Brain microvascular endothelial cell (primary cell): ENCODE measurements around the gene NEK7.

Experiments
- DNase-seq: peaks from one replicate; pipeline ENCODE4 v3.0.0-alpha.2; 2020
- H3K27ac ChIP-seq: fragments of 250-450 bp; sonication (Bioruptor Pico); 2 replicates; pipeline ENCODE4 v1.5.1; 2020; ENCODE audit warnings: mild to moderate bottlenecking, moderate library complexity
- H3K27me3 ChIP-seq: fragments of 250-450 bp; sonication (Bioruptor Pico); replicated peaks from 2 replicates; pipeline ENCODE4 v1.5.1; 2020; ENCODE audit warnings: mild to moderate bottlenecking
- H3K36me3 ChIP-seq: fragments of 250-450 bp; sonication (Bioruptor Pico); replicated peaks from 2 replicates; pipeline ENCODE4 v1.5.1; 2020; ENCODE audit warnings: mild to moderate bottlenecking
- H3K4me3 ChIP-seq: 2 replicates; pipeline ENCODE4 v1.5.1; 2011; ENCODE audit warnings: low read depth, mild to moderate bottlenecking, control low read depth, low read length, moderate library complexity
- CTCF ChIP-seq: IDR thresholded peaks from 2 replicates; pipeline ENCODE4 v1.5.1; 2011; ENCODE audit warnings: low read depth, mild to moderate bottlenecking, moderate library complexity, low read length, control low read depth, inconsistent platforms; ENCODE audit errors: missing control alignments
- in situ Hi-C: cut with HindIII; loops from 2 replicates; pipeline ENCODE4 v1.10.0; 2017; ENCODE audit warnings: low sequenced_read_pairs, low pct_ligation_motif_present

The NEK7 gene

DNA sequence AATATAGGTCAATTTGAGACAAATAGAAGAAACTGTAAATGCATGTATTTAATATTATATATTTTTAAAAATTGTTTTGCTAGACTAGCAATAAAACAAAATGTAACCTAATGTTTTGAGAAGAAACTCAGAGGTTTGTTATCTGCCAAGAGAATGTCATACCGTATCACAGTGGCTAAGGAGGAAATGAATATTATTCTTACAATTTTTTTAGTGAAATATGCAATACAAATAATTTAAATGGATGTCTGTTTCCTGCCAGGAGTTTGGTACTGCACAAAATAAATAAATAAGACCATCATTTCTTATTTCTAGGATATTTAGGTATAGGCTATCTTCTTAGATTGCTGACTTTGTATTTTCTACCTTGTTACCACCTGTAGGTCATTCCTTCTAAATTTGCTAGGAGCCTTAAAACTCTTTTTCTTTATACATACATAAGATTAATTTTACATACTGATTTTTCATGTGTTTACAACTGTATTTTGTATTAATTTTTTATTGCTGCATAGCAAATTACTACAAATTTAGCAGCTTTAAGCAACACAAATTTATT lies 113.6 kb downstream of the NEK7 start:
- Histone ChIP-seq H3K36me3 (peaks cover 2% of the 10 kb centered on the region), H3K27ac (no peak overlapping the region), H3K4me3 (no peak overlapping the region), H3K27me3 (no peaks in the 10 kb centered on the region)
- no peak for TF ChIP-seq CTCF
- in situ Hi-C loops: no loop called here
- DNase-seq: no peak

DNA sequence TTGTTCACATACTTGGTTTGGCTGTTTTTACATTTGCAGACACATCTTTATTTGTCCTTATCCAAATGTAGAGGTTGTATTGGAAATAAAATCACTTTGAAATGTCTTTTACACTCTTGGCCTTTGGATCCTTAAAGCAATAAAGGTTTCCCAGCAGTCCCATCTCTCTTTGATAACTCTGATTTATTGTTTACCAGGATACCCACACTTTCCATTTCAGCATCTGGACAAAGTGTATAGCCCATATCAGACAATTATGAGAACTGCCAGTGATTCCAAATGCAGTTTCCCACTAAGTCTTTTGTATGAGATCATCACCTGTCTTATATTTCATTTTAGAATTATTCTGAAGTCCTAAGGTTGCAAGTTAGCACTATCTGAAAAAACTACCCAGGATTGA lies 114.7 kb downstream of the NEK7 start:
- DNase-seq: no peak
- in situ Hi-C loops: no loop called here
- H3K27me3 ChIP-seq: no peaks in the 10 kb centered on the region
- H3K36me3 ChIP-seq: no peaks in the 10 kb centered on the region
- no peak overlapping the region for H3K4me3 ChIP-seq
- H3K27ac ChIP-seq: peak overlapping the region; percentile 28
- no peak for TF ChIP-seq CTCF

GRCh38 chr1:198272492-198272891 lies 115.7 kb downstream of the NEK7 start:
- DNase-seq: no peak
- H3K4me3 ChIP-seq: no peak overlapping the region
- peak overlapping the region; percentile 76 for H3K27ac ChIP-seq
- no peaks in the 10 kb centered on the region for H3K27me3 ChIP-seq
- H3K36me3 ChIP-seq: no peaks in the 10 kb centered on the region
- no peak for TF ChIP-seq CTCF
- in situ Hi-C loops: no loop called here

DNA sequence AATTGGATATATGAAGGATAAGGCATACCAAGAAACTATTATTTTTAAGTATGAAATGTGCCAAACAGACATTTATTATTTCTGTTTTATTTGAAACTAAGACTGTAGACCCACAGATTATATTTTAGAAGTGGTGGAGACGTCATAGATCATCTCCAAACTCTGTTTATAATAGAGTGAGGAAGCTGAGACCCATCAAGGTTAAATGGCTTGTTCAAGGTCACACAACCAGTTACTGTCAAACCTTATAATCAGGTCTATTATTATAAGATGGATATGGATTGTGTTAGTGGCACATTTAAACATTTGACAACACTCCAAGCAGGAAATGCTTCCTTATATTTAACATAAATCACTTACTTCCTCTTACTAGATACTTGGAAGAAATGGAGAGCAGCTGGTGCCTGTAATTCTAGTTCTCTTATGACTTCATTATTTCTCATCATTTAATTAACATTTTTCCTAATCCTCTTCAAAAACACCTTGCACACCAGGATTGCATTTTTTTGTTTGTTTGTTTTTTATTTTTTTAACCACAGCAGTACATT lies 117.0 kb downstream of the NEK7 start:
- in situ Hi-C loops: no loop called here
- DNase-seq: no peak
- TF ChIP-seq CTCF: no peak
- no peaks in the 10 kb centered on the region for H3K27me3 ChIP-seq
- H3K36me3 ChIP-seq: no peaks in the 10 kb centered on the region
- no peak overlapping the region for H3K4me3 ChIP-seq
- peak overlapping the region; percentile 76 for H3K27ac ChIP-seq

DNA sequence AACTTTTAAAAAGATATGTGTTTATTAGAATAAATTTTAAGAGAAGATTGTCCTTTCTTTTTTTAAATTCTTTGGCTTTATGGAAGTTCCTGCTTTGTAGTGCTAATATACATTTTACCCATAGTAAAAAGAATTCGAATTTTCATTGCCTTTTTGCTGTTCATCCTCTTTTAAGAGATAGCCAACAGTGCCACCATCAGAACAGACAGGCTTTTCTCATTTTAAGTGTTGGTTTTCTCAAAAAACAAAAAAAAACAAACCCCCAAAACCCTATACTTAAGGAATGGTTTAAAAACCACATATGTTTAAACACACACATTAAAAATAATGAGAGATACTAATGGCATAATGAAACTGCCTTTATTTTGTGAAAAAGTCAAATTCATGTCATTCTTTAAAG lies 118.8 kb downstream of the NEK7 start:
- H3K27me3 ChIP-seq: no peaks in the 10 kb centered on the region
- in situ Hi-C loops: no loop called here
- no peak for TF ChIP-seq CTCF
- H3K4me3 ChIP-seq: no peak overlapping the region
- H3K27ac ChIP-seq: no peak overlapping the region
- no peak for DNase-seq
- no peaks in the 10 kb centered on the region for H3K36me3 ChIP-seq

GRCh38 chr1:198276241-198276640 lies 119.4 kb downstream of the NEK7 start:
- Histone ChIP-seq H3K27me3 (no peaks in the 10 kb centered on the region), H3K36me3 (no peaks in the 10 kb centered on the region), H3K4me3 (no peak overlapping the region), H3K27ac (no peak overlapping the region)
- DNase-seq: no peak
- in situ Hi-C loops: no loop called here
- no peak for TF ChIP-seq CTCF
